ENCODE results near the gene ENAH. TPM values are rescaled to one million over a fixed set of nuclear protein-coding genes. Genes with fewer than 3 reads are reported as not detected.

ENAH gene
- polyA plus RNA-seq, 3 donors, result 0.12 TPM; not detected in 2

- Mint-ChIP-seq H3K9me3 (no peaks in the 10 kb centered on the region), H3K36me3 (no peaks in the 10 kb centered on the region), H3K27me3 (ENCODE audit: low read depth in 3 of 3) (no peaks in the 10 kb centered on the region), H3K27ac (no peak overlapping the region), H3K4me3 (no peak overlapping the region), H3K4me1 (peaks cover 10% of the 10 kb centered on the region)
- Histone ChIP-seq H3K27ac (ENCODE audit: low read depth in 1 of 2, low read length in 2 of 2) (no peak overlapping the region), H3K4me3 (replicated peaks in 1 of 3; ENCODE audit: low read depth in 2 of 3, low read length in 3 of 3) (no peak overlapping the region), H3K79me2 (ENCODE audit: insufficient read depth, low read length) (no peaks in the 10 kb centered on the region), H4K20me1 (ENCODE audit: insufficient read depth, low read length) (no peaks in the 10 kb centered on the region), H3K9ac (ENCODE audit: insufficient read depth, low read length, poor library complexity, severe bottlenecking) (no peak overlapping the region), H3K27me3 (ENCODE audit: control insufficient read depth in 2 of 2, insufficient read depth in 2 of 2, low read length in 2 of 2) (no peaks in the 10 kb centered on the region), H3K4me1 (ENCODE audit: control insufficient read depth in 1 of 2, insufficient read depth in 2 of 2, low read length in 2 of 2) (peaks cover 0 to 6% of the 10 kb centered on the region in 2 donors), H3K36me3 (replicated peaks in 1 of 2; ENCODE audit: control insufficient read depth in 1 of 2, insufficient read depth in 2 of 2, low read length in 2 of 2) (no peaks in the 10 kb centered on the region), H2AFZ (ENCODE audit: insufficient read depth, low read depth, low read length, poor library complexity, severe bottlenecking) (no peak overlapping the region), H3K4me2 (replicated peaks; ENCODE audit: extremely low read depth, low read length, poor library complexity, severe bottlenecking) (no peak overlapping the region), H3K9me3 (replicated peaks in 1 of 2; ENCODE audit: control insufficient read depth in 1 of 2, insufficient read depth in 1 of 2, low read length in 2 of 2) (no peaks in the 10 kb centered on the region)
- no peak for TF ChIP-seq CTCF (IDR thresholded peaks at IDR 0.05)
- DNase-seq, result no peak
- intact Hi-C loops (cut with micrococcal nuclease), result no loop called here
Observed at GRCh38 chr1:225543350-225543749, 109.6 kb downstream of the ENAH start.

DNA sequence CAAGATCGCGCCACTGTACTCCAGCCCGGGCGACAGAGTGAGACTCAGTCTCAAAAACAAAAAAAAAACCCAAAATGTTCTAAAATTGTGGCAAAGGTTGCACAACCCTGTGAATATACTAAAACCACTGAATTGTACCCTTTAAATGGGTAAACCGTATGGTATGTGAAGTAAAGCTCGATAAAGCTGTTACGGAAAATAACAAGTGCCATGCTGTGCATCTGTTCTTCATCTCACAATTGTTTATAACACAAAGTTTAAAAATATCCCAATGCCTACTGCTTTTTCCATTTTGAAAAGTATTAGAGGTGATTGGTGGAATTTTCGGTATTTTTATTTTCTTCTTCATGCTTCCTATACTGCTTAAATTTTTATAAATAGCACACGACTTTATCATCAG is 111.5 kb downstream of the ENAH start:
- no peak for DNase-seq
- Mint-ChIP-seq H3K27ac (no peak overlapping the region), H3K27me3 (ENCODE audit: low read depth in 3 of 3) (no peaks in the 10 kb centered on the region), H3K4me1 (peaks cover 10% of the 10 kb centered on the region), H3K36me3 (no peaks in the 10 kb centered on the region), H3K4me3 (no peak overlapping the region), H3K9me3 (no peaks in the 10 kb centered on the region)
- Histone ChIP-seq H3K27ac (ENCODE audit: low read depth in 1 of 2, low read length in 2 of 2) (no peak overlapping the region), H3K27me3 (ENCODE audit: control insufficient read depth in 2 of 2, insufficient read depth in 2 of 2, low read length in 2 of 2) (no peaks in the 10 kb centered on the region), H3K4me2 (replicated peaks; ENCODE audit: extremely low read depth, low read length, poor library complexity, severe bottlenecking) (no peak overlapping the region), H3K36me3 (replicated peaks in 1 of 2; ENCODE audit: control insufficient read depth in 1 of 2, insufficient read depth in 2 of 2, low read length in 2 of 2) (no peaks in the 10 kb centered on the region), H3K9me3 (replicated peaks in 1 of 2; ENCODE audit: control insufficient read depth in 1 of 2, insufficient read depth in 1 of 2, low read length in 2 of 2) (no peaks in the 10 kb centered on the region), H2AFZ (ENCODE audit: insufficient read depth, low read depth, low read length, poor library complexity, severe bottlenecking) (no peak overlapping the region), H3K9ac (ENCODE audit: insufficient read depth, low read length, poor library complexity, severe bottlenecking) (no peak overlapping the region), H3K4me3 (replicated peaks in 1 of 3; ENCODE audit: low read depth in 2 of 3, low read length in 3 of 3) (no peak overlapping the region), H4K20me1 (ENCODE audit: insufficient read depth, low read length) (no peaks in the 10 kb centered on the region), H3K79me2 (ENCODE audit: insufficient read depth, low read length) (no peaks in the 10 kb centered on the region), H3K4me1 (ENCODE audit: control insufficient read depth in 1 of 2, insufficient read depth in 2 of 2, low read length in 2 of 2) (peaks cover 0 to 6% of the 10 kb centered on the region in 2 donors)
- intact Hi-C loops (cut with micrococcal nuclease), result no loop called here
- WGBS (ENCODE audit: insufficient coverage), result no CpG with 5 or more reads among the region's 9 CpGs
- no peak for TF ChIP-seq CTCF (IDR thresholded peaks at IDR 0.05)
